ENCODE data around the gene LAP3. TPM values are rescaled to one million over a fixed set of nuclear protein-coding genes. Genes with fewer than 3 reads are reported as not detected.

The LAP3 gene
- total and polyA plus RNA-seq, 12 donors = 22.7 to 176 (median 105) TPM

GRCh38 chr4:17544831-17545234 lies 32.2 kb upstream of the LAP3 start:
- intact Hi-C loops (cut with DNase I) = loop anchor here (5.0 to 10.0 kb wide), 2 partner anchors 92 to 260 kb away; no protein-coding TSS in a partner anchor
- no peak overlapping the region for H3K27ac ChIP-seq
- DNase-seq = peak in 1 of 7 donors; percentile 27
- TF ChIP-seq POLR2A (IDR thresholded peaks at IDR 0.05) (no peak), CTCF (IDR thresholded peaks at IDR 0.05) (no peak)
- WGBS, 4 donors = 48 to 67% (median 54%) methylated on average over 3 of the region's 3 CpGs
- H3K4me1 ChIP-seq (replicated peaks in 1 of 2) = peaks cover 0 to 8% of the 10 kb centered on the region in 2 donors
- no peaks in the 10 kb centered on the region for H3K36me3 ChIP-seq (replicated peaks in 1 of 2)
- no peaks in the 10 kb centered on the region for H3K27me3 ChIP-seq
- no peak overlapping the region for H3K4me3 ChIP-seq
- no peaks in the 10 kb centered on the region for H3K9me3 ChIP-seq (replicated peaks in 1 of 3)

GRCh38 chr4:17545374-17546140 lies 31.4 kb upstream of the LAP3 start:
- Histone ChIP-seq H3K4me3 (no peak overlapping the region), H3K4me1 (replicated peaks in 1 of 2) (peaks cover 0 to 8% of the 10 kb centered on the region in 2 donors), H3K9me3 (replicated peaks in 1 of 3) (no peaks in the 10 kb centered on the region), H3K27me3 (no peaks in the 10 kb centered on the region), H3K27ac (no peak overlapping the region), H3K36me3 (replicated peaks in 1 of 2) (no peaks in the 10 kb centered on the region)
- TF ChIP-seq CTCF (IDR thresholded peaks at IDR 0.05) (no peak), POLR2A (IDR thresholded peaks at IDR 0.05) (no peak)
- WGBS, 4 donors = 68 to 73% (median 70%) methylated on average over 11 of the region's 11 CpGs
- no peak for DNase-seq
- intact Hi-C loops (cut with DNase I) = loop anchor here (5.0 to 10.0 kb wide), 2 partner anchors 92 to 259 kb away; no protein-coding TSS in a partner anchor

GRCh38 chr4:17546222-17546621 lies 30.8 kb upstream of the LAP3 start:
- H3K4me1 ChIP-seq (replicated peaks in 1 of 2) = peaks cover 0 to 8% of the 10 kb centered on the region in 2 donors
- DNase-seq = no peak
- no peak for TF ChIP-seq CTCF (IDR thresholded peaks at IDR 0.05)
- TF ChIP-seq POLR2A (IDR thresholded peaks at IDR 0.05) = no peak
- intact Hi-C loops (cut with DNase I) = loop anchor here (5.0 to 10.0 kb wide), 2 partner anchors 91 to 259 kb away; no protein-coding TSS in a partner anchor
- H3K4me3 ChIP-seq = no peak overlapping the region
- 79 to 80% (median 79%) methylated on average over 10 of the region's 10 CpGs for WGBS, 4 donors
- no peaks in the 10 kb centered on the region for H3K27me3 ChIP-seq
- H3K9me3 ChIP-seq (replicated peaks in 1 of 3) = no peaks in the 10 kb centered on the region
- H3K36me3 ChIP-seq (replicated peaks in 1 of 2) = no peaks in the 10 kb centered on the region
- no peak overlapping the region for H3K27ac ChIP-seq

GRCh38 chr4:17546678-17547077 lies 30.3 kb upstream of the LAP3 start:
- H3K9me3 ChIP-seq (replicated peaks in 1 of 3) = no peaks in the 10 kb centered on the region
- DNase-seq = no peak
- 84 to 90% (median 87%) methylated on average over 9 to 12 of the region's 12 CpGs for WGBS, 4 donors
- H3K4me3 ChIP-seq = no peak overlapping the region
- H3K27me3 ChIP-seq = no peaks in the 10 kb centered on the region
- peaks cover 0 to 8% of the 10 kb centered on the region in 2 donors for H3K4me1 ChIP-seq (replicated peaks in 1 of 2)
- intact Hi-C loops (cut with DNase I) = loop anchor here (5.0 to 10.0 kb wide), 2 partner anchors 91 to 258 kb away; no protein-coding TSS in a partner anchor
- H3K27ac ChIP-seq = no peak overlapping the region
- H3K36me3 ChIP-seq (replicated peaks in 1 of 2) = no peaks in the 10 kb centered on the region
- TF ChIP-seq POLR2A (IDR thresholded peaks at IDR 0.05) (no peak), CTCF (IDR thresholded peaks at IDR 0.05) (no peak)

Data from adrenal gland (tissue), 12 donors.